ENCODE data around the gene LENG9. TPM values are rescaled to one million over a fixed set of nuclear protein-coding genes. Genes with fewer than 3 reads are reported as not detected.

LENG9 gene
- total RNA-seq, 4 donors from 2014 or later, result 1.1 to 16.5 (median 12.3) TPM

GRCh38 chr19:54480051-54480450 lies 16.5 kb upstream of the LENG9 start:
- Histone ChIP-seq H3K27ac (no peak overlapping the region), H3K9me3 (no peaks in the 10 kb centered on the region), H3K4me1 (peaks cover 0 to 20% (median 2%) of the 10 kb centered on the region in 4 donors), H3K4me3 (no peak overlapping the region), H3K36me3 (no peaks in the 10 kb centered on the region), H3K27me3 (peaks cover 28% of the 10 kb centered on the region)
- no peak for TF ChIP-seq CTCF (IDR thresholded peaks at IDR 0.05)
- no peak for TF ChIP-seq EP300 (IDR thresholded peaks at IDR 0.05; ENCODE audit: low read depth)
- TF ChIP-seq POLR2A (IDR thresholded peaks at IDR 0.05), result no peak
- TF ChIP-seq POLR2AphosphoS5 (IDR thresholded peaks at IDR 0.05), result no peak
- 52 to 68% methylated on average over 2 of the region's 2 CpGs for WGBS, 2 donors (ENCODE audit: low coverage in 1 of 2)
- intact Hi-C loops (cut with DNase I; ENCODE audit: low total_unique reads) (no loop called here), in situ Hi-C loops (cut with MboI; ENCODE audit: low pct_ligation_motif_present in 1 of 4, low pct_unique_long_range_greater_than_20kb in 1 of 4, low sequenced_read_pairs in 3 of 4) (loop anchor here in 2 of 4 donors (10.0 kb wide), 1 partner anchor 195 kb away; no protein-coding TSS in a partner anchor)
- DNase-seq, result no peak

DNA sequence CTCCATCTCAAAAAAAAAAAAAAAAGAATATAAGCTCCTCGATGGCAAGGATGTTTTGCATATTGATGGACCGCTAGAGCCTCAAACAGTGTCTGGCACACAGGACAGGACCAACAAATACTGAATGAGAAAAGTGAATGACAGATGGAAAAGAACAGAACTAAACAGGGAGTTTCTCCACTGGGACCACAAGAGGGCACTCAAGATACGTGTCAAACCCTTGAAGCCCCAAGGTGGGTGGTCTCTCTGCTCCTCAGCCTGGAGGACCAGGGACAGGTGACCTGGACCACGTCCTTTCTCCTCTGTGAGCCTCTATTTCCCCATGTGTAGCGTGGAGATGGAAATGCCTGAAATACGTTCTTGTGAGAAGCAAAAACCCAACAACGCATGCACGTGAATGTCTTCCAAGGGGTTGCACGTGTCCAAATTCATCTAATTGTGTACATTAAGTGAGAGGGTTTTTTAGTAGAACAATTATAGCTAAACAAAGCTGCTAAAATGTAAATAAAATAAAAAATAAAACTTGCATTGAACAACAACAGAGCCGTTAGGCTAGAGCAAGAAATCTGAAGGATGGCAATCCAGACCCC lies 15.2 kb upstream of the LENG9 start:
- H3K4me3 ChIP-seq, result no peak overlapping the region
- H3K9me3 ChIP-seq, result no peaks in the 10 kb centered on the region
- WGBS, 2 donors (ENCODE audit: low coverage in 1 of 2), result 14 to 19% methylated on average over 3 to 10 of the region's 10 CpGs
- TF ChIP-seq EP300 (IDR thresholded peaks at IDR 0.05; ENCODE audit: low read depth) (no peak), POLR2AphosphoS5 (IDR thresholded peaks at IDR 0.05) (no peak), CTCF (IDR thresholded peaks at IDR 0.05) (peak; percentile 41 to 62 (median 54)), POLR2A (IDR thresholded peaks at IDR 0.05) (no peak)
- H3K27ac ChIP-seq, result no peak overlapping the region
- H3K36me3 ChIP-seq, result no peaks in the 10 kb centered on the region
- peaks cover 18% of the 10 kb centered on the region for H3K27me3 ChIP-seq
- DNase-seq, result no peak
- intact Hi-C loops (cut with DNase I; ENCODE audit: low total_unique reads) (no loop called here), in situ Hi-C loops (cut with MboI; ENCODE audit: low pct_ligation_motif_present in 1 of 4, low pct_unique_long_range_greater_than_20kb in 1 of 4, low sequenced_read_pairs in 3 of 4) (no loop called here)
- H3K4me1 ChIP-seq, result peaks cover 4 to 24% (median 5%) of the 10 kb centered on the region in 4 donors

DNA sequence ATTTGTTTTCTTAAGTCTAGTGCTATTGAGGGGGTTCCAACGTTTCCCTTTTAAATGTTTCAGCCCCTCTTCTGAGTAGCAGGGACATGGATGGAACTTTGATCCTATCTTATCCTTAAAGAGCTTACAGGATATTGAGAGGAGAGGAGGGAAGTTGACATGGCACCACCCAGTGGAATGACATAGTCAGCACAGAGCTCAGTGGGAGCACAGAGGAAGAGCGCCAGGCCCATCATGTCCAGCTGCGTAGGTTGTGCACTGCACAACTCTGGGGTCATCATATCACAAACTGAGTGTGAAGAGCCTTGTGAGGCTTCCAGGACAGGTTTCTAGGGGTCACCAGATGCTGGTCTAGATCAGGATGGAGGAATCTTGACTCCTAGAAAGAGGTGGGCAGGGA lies 14.1 kb upstream of the LENG9 start:
- no peak overlapping the region for H3K27ac ChIP-seq
- no peak for DNase-seq
- no peaks in the 10 kb centered on the region for H3K36me3 ChIP-seq

DNA sequence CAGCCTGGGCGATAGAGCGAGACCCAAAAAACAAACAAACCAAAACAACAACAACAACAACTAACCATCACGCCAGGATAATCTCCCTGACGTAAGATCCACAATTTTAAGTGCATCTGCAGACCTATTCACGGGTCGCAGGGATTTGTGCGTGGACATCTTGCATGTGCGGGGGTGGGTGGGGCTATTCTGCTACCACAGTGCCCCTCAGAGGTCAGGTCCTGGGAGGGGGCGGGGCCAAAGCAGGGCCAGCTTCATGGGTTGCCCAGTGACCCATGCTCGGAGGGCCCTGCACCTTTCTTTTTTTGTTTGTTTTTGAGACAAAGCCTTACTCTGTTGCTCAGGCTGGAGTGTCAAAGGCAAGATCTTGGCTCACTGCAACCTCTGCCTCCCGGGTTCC lies 12.1 kb upstream of the LENG9 start:
- Histone ChIP-seq H3K36me3 (no peaks in the 10 kb centered on the region), H3K27me3 (peaks cover 21% of the 10 kb centered on the region), H3K4me3 (no peak overlapping the region), H3K4me1 (peaks cover 4 to 25% (median 15%) of the 10 kb centered on the region in 4 donors), H3K9me3 (no peaks in the 10 kb centered on the region), H3K27ac (no peak overlapping the region)
- intact Hi-C loops (cut with DNase I; ENCODE audit: low total_unique reads) (no loop called here), in situ Hi-C loops (cut with MboI; ENCODE audit: low pct_ligation_motif_present in 1 of 4, low pct_unique_long_range_greater_than_20kb in 1 of 4, low sequenced_read_pairs in 3 of 4) (no loop called here)
- 50 to 93% methylated on average over 1 to 11 of the region's 11 CpGs for WGBS, 2 donors (ENCODE audit: low coverage in 1 of 2)
- no peak for DNase-seq
- TF ChIP-seq POLR2AphosphoS5 (IDR thresholded peaks at IDR 0.05), result no peak
- TF ChIP-seq POLR2A (IDR thresholded peaks at IDR 0.05), result no peak
- TF ChIP-seq CTCF (IDR thresholded peaks at IDR 0.05), result no peak
- no peak for TF ChIP-seq EP300 (IDR thresholded peaks at IDR 0.05; ENCODE audit: low read depth)

More for the DNA sequence above, 14.1 kb upstream of the LENG9 start:
- 10 to 69% methylated on average over 1 to 3 of the region's 3 CpGs for WGBS, 2 donors (ENCODE audit: low coverage in 1 of 2)
- intact Hi-C loops (cut with DNase I; ENCODE audit: low total_unique reads), result no loop called here
- in situ Hi-C loops (cut with MboI; ENCODE audit: low pct_ligation_motif_present in 1 of 4, low pct_unique_long_range_greater_than_20kb in 1 of 4, low sequenced_read_pairs in 3 of 4), result no loop called here
- peak in 3 of 5 experiments; percentile 19 to 46 (median 28) for TF ChIP-seq CTCF (IDR thresholded peaks at IDR 0.05)
- TF ChIP-seq EP300 (IDR thresholded peaks at IDR 0.05; ENCODE audit: low read depth), result no peak
- no peak for TF ChIP-seq POLR2A (IDR thresholded peaks at IDR 0.05)
- no peak for TF ChIP-seq POLR2AphosphoS5 (IDR thresholded peaks at IDR 0.05)
- Histone ChIP-seq H3K9me3 (no peaks in the 10 kb centered on the region), H3K4me1 (peaks cover 4 to 29% (median 11%) of the 10 kb centered on the region in 4 donors), H3K4me3 (no peak overlapping the region), H3K27me3 (peaks cover 13% of the 10 kb centered on the region)
